ES-I3 (cell line): ENCODE measurements around the gene DDAH1.

Experiments
- H3K36me3 ChIP-seq: 2 replicates; pipeline ENCODE4 v1.6.1; 2013; ENCODE audit warnings: mild to moderate bottlenecking, low read length, control low read depth, moderate library complexity; ENCODE audit not compliant: insufficient read depth
- H3K4me1 ChIP-seq: 2 replicates; pipeline ENCODE4 v1.6.1; 2013; ENCODE audit warnings: mild to moderate bottlenecking, control low read depth, low read length; ENCODE audit not compliant: insufficient read depth
- H3K9ac ChIP-seq: 2 replicates; pipeline ENCODE4 v1.6.1; 2013; ENCODE audit warnings: low read depth, mild to moderate bottlenecking, low read length, moderate library complexity
- H3K9me3 ChIP-seq: 2 replicates; pipeline ENCODE4 v1.6.1; 2013; ENCODE audit warnings: mild to moderate bottlenecking, low read length, moderate library complexity; ENCODE audit not compliant: control insufficient read depth, insufficient read depth

Gene DDAH1

GRCh38 chr1:85307987-85308832, 156.7 kb downstream of the DDAH1 start:
- Histone ChIP-seq H3K9me3 (no peaks in the 10 kb centered on the region), H3K36me3 (no peaks in the 10 kb centered on the region), H3K4me1 (peaks cover 11% of the 10 kb centered on the region), H3K9ac (peak overlapping the region; percentile 12)

DNA sequence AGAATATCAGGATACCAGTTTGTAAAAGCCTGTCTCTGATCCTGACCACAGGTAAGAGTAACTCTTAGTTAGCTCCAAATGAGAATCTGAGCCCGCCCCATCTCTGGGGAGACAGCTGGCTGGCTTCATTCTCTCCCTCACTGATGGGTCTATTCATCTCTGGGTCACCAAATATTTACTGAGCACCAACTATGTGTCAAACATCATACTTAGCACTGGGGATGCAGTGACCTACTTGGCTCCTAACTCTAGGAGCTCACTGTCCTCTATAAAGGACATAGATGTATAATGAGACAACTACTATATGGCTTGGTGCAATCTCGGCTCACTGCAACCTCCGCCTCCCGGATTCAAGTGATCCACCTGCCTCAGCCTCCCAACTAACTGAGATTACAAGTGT, 158.7 kb downstream of the DDAH1 start:
- peaks cover 11% of the 10 kb centered on the region for H3K4me1 ChIP-seq
- no peak overlapping the region for H3K9ac ChIP-seq
- H3K9me3 ChIP-seq, result no peaks in the 10 kb centered on the region
- H3K36me3 ChIP-seq, result no peaks in the 10 kb centered on the region

DNA sequence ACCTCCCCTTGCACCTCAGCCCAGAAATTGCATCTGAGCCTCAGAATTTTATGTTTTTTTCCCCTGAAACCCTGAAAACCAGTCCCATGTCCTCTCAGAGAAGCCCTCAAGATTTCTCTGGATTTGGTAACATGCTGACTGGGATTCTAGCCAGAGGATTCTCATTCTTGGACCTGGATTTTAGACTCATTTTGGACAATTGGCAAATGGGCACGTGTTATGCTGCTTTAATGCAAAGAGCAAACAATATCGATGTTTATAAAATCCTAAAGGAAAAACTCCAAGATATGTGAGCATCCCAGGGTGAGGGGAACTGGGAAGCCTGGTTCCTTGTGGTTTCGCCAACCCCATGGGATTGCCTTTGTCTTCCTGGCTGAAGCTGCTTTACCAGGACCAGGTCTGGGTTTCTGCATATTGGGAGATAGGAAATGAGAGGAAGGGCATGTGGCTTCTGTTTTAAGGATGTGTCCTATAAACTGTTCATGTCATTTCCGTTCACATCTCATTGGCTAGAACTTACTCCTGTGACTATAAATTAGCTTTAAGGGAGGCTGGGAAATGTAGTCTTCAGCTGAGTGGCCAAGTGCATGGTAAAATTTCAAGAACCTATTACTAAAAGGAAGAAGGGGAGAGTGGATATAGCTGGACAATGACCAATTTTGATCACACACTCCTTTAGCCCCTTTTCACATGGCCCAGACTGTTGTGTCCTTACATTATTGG, 161.4 kb downstream of the DDAH1 start:
- Histone ChIP-seq H3K9ac (no peak overlapping the region), H3K4me1 (peaks cover 2% of the 10 kb centered on the region), H3K9me3 (no peaks in the 10 kb centered on the region; the same call in 1 of the 2 replicates), H3K36me3 (no peaks in the 10 kb centered on the region)

DNA sequence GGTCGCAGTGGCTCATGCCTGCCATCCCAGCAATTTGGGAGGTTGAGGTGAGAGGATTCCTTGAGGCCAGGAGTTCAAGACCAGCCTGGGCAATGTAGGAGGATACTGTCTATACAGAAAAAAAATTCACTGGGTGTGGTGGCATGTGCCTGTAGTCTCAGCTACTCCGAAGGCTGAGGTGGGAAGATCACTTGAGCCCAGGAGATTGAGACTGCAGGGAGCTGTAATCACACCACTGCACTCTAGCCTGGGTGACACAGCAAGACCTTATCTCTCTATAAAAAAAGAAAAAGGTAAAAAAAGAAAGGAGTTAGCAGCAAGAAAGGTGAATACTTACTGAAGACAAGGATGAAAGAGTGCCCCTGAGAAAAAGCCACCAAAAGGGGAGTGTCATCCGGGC, 164.8 kb downstream of the DDAH1 start:
- Histone ChIP-seq H3K9me3 (no peaks in the 10 kb centered on the region; the same call in 1 of the 2 replicates), H3K4me1 (peaks cover 12% of the 10 kb centered on the region), H3K9ac (no peak overlapping the region), H3K36me3 (no peaks in the 10 kb centered on the region)

DNA sequence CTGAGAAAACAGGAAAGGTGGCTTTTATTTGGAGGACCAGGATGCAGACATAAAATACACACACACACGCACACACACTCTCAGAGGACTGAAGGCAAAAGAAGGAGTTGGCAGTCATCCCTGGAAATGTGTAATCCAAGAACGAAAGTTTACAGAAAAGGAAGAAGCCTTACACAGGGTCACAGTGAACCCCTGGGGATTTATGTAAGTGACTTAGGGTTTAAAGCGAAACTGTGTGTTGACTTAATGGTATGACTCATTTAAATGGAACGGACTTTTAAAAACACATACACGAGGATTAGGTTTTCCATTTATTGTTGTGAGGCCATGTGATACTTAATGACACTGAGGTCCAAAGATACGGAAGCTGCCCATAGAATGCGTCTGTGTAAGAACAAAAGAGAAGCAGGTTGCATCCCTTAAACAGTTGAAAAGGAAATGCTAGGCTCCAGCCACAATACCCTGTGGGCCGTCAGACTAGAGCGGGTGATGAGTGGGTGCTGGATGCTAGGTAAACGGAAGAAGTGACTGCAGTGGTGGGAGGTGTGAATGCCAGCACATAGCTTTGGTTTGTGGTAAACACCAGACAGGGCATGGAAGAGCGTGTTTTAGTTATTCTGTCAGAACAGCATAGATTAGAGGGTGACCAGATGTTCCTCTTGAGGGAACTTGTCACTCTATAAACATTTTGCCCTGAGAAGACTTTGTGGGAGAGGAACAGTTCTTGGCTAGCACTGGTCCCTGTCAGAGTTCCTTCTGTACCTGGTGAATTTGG, 166.9 kb downstream of the DDAH1 start:
- Histone ChIP-seq H3K9ac (no peak overlapping the region), H3K4me1 (peaks cover 12% of the 10 kb centered on the region), H3K36me3 (no peaks in the 10 kb centered on the region), H3K9me3 (no peaks in the 10 kb centered on the region; the same call in 1 of the 2 replicates)

GRCh38 chr1:85297538-85297854, 167.5 kb downstream of the DDAH1 start:
- H3K36me3 ChIP-seq, result no peaks in the 10 kb centered on the region
- H3K4me1 ChIP-seq, result peaks cover 12% of the 10 kb centered on the region
- H3K9me3 ChIP-seq, result no peaks in the 10 kb centered on the region; the same call in 1 of the 2 replicates
- no peak overlapping the region for H3K9ac ChIP-seq

GRCh38 chr1:85296980-85297379, 168.0 kb downstream of the DDAH1 start:
- no peak overlapping the region for H3K9ac ChIP-seq
- peaks cover 12% of the 10 kb centered on the region for H3K4me1 ChIP-seq

DNA sequence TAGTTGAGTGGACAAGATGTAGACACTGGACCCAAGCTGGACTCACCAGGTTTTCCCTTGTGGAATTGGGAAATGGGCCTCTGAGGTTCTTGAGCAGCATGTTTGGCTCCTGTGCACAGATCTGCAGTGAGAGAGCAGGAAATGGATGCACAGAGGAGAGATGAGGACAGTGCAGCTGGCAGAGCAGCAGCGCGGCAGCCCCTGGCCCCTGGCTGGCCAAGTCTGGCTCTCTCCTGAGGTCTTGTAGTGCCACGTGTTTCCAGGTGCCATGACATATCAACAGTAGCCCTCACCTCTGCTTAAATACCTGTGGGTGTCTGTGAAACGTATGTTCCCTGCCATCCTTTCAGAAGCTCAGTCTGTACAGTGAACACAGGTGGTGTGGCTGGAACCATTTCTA, 169.3 kb downstream of the DDAH1 start:
- Histone ChIP-seq H3K36me3 (no peaks in the 10 kb centered on the region), H3K9me3 (no peaks in the 10 kb centered on the region; the same call in 1 of the 2 replicates), H3K4me1 (peaks cover 12% of the 10 kb centered on the region), H3K9ac (no peak overlapping the region)

More at GRCh38 chr1:85296980-85297379, 168.0 kb downstream of the DDAH1 start:
- H3K9me3 ChIP-seq, result no peaks in the 10 kb centered on the region; the same call in 1 of the 2 replicates
- H3K36me3 ChIP-seq, result no peaks in the 10 kb centered on the region

DNA sequence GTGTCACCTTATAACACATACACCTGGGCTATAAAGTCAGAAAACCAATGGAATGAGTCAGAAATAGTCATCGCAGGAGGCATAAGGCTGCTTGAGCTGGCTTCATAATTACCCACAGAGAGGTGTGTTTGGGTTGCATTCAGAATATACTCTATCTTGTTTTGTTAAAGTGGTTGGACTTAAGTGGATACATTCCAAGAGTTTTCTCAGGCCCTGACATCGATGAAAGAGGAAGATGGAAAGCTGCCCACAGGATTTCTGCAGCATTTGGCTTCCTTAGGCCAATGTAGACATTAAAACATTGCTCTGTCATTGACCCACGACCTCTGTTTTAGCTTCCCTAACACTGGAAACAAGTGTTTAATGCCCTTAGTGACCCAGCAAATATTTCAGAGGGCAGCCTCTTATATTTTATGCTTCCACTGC, 169.9 kb downstream of the DDAH1 start:
- Histone ChIP-seq H3K9ac (no peak overlapping the region), H3K4me1 (peaks cover 12% of the 10 kb centered on the region), H3K9me3 (no peaks in the 10 kb centered on the region), H3K36me3 (no peaks in the 10 kb centered on the region)

DNA sequence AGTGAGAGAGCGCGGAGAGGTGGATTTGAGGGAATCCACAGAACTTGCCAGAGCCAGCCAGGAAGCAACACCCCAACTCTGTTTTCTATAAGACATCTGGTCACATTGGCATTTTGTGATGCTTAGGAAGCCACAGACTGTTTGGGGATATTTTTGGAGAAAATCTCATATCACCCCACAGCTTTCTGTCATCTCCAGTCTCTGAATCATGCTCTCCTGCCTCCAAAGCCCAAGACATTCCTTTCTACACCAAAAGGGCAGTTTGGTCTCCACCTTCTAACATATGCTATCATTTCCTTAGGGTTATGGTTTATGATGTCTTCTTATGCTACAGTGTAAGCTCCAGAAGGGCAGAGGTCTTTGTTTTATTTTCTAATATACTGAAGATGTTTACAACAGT, 174.1 kb downstream of the DDAH1 start:
- no peaks in the 10 kb centered on the region for H3K9me3 ChIP-seq
- no peaks in the 10 kb centered on the region for H3K4me1 ChIP-seq
- H3K9ac ChIP-seq, result no peak overlapping the region
- H3K36me3 ChIP-seq, result no peaks in the 10 kb centered on the region

GRCh38 chr1:85289848-85290335, 175.1 kb downstream of the DDAH1 start:
- Histone ChIP-seq H3K9me3 (no peaks in the 10 kb centered on the region), H3K36me3 (no peaks in the 10 kb centered on the region), H3K9ac (no peak overlapping the region), H3K4me1 (no peaks in the 10 kb centered on the region)

DNA sequence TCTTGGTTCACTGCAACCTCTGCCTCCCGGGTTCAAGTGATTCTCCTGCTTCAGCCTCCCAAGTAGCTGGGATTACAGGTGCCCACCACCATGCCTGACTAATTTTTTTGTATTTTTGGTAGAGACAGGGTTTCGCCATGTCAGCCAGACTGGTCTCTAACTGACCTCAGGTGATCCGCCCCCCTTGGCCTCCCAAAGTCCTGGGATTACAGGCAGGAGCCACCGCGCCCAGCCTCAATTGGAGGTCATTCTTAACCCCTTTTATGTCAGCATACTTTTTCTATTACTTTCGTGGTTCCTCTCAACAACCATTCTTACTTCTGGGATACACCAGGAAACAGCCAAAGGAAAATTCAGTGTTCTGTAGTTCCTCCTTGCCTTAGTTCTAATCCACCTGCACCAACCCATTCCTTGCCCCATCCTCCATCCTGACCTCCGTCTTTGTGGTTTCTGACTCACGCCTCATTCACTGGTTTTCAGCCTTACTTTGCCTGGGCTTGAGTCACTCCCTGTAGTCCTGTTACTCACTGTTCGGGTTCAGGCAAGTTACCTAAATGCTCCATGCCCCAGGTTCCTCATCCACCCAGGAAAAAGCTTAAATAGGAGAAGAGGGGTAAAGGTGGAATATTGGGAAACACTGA, 175.6 kb downstream of the DDAH1 start:
- H3K36me3 ChIP-seq, result no peaks in the 10 kb centered on the region
- no peaks in the 10 kb centered on the region for H3K9me3 ChIP-seq
- H3K9ac ChIP-seq, result no peak overlapping the region

GRCh38 chr1:85284202-85284601, 180.8 kb downstream of the DDAH1 start:
- Histone ChIP-seq H3K9me3 (no peaks in the 10 kb centered on the region), H3K36me3 (no peaks in the 10 kb centered on the region), H3K9ac (no peak overlapping the region), H3K4me1 (no peaks in the 10 kb centered on the region; the same call in 1 of the 2 replicates)

More for the DNA sequence above, 175.6 kb downstream of the DDAH1 start:
- no peaks in the 10 kb centered on the region for H3K4me1 ChIP-seq
